ENCODE results near the gene TNFSF10. TPM values are rescaled to one million over a fixed set of nuclear protein-coding genes. Genes with fewer than 3 reads are reported as not detected.

TNFSF10 gene
- total and polyA plus RNA-seq, 9 of the 15 experiments (the other 6 are each of a cell fraction or from before 2014, with no cell fraction given), result 0.07 to 1.3 (median 0.27) TPM; not detected in 1

GRCh38 chr3:172530566-172530965, 7.3 kb upstream of the TNFSF10 start (continued):
- TF ChIP-seq SAFB2 (IDR thresholded peaks at IDR 0.05; ENCODE audit: borderline replicate concordance, low read depth, low read length, severe bottlenecking) (no peak), ZNF407 (IDR thresholded peaks at IDR 0.05; ENCODE audit: low read depth) (no peak), STAT5B (CRISPR knock-in tag; IDR thresholded peaks at IDR 0.05) (no peak), ZNF324 (CRISPR knock-in tag; IDR thresholded peaks at IDR 0.05) (no peak), ZNF561 (CRISPR knock-in tag; conservative IDR thresholded peaks at IDR 0.05) (no peak), ZBTB1 (CRISPR knock-in tag; IDR thresholded peaks at IDR 0.05; ENCODE audit: borderline replicate concordance, low read depth) (no peak), DDX20 (tag; IDR thresholded peaks at IDR 0.05; ENCODE audit: low read depth) (no peak), ZKSCAN3 (CRISPR knock-in tag; IDR thresholded peaks at IDR 0.05) (no peak), SNAPC5 (CRISPR knock-in tag; IDR thresholded peaks at IDR 0.05) (no peak), ZNF785 (CRISPR knock-in tag; IDR thresholded peaks at IDR 0.05) (no peak), FOXM1 (IDR thresholded peaks at IDR 0.05; ENCODE audit: low read depth) (peak; percentile 44; the same call in 1 of the 2 replicates), FOXM1 (CRISPR knock-in tag; IDR thresholded peaks at IDR 0.05; ENCODE audit: low read depth) (no peak), ZNF197 (CRISPR knock-in tag; IDR thresholded peaks at IDR 0.05; ENCODE audit: low read depth) (no peak), BCOR (IDR thresholded peaks at IDR 0.05) (no peak)
- TF ChIP-seq, protein P1, sequence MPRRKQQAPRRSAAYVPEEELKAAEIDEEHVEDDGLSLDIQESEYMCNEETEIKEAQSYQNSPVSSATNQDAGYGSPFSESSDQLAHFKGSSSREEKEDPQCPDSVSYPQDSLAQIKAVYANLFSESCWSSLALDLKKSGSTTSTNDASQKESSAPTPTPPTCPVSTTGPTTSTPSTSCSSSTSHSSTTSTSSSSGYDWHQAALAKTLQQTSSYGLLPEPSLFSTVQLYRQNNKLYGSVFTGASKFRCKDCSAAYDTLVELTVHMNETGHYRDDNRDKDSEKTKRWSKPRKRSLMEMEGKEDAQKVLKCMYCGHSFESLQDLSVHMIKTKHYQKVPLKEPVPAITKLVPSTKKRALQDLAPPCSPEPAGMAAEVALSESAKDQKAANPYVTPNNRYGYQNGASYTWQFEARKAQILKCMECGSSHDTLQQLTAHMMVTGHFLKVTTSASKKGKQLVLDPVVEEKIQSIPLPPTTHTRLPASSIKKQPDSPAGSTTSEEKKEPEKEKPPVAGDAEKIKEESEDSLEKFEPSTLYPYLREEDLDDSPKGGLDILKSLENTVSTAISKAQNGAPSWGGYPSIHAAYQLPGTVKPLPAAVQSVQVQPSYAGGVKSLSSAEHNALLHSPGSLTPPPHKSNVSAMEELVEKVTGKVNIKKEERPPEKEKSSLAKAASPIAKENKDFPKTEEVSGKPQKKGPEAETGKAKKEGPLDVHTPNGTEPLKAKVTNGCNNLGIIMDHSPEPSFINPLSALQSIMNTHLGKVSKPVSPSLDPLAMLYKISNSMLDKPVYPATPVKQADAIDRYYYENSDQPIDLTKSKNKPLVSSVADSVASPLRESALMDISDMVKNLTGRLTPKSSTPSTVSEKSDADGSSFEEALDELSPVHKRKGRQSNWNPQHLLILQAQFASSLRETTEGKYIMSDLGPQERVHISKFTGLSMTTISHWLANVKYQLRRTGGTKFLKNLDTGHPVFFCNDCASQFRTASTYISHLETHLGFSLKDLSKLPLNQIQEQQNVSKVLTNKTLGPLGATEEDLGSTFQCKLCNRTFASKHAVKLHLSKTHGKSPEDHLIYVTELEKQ (CRISPR knock-in tag; IDR thresholded peaks at IDR 0.05), result no peak
- TF ChIP-seq, protein P2, sequence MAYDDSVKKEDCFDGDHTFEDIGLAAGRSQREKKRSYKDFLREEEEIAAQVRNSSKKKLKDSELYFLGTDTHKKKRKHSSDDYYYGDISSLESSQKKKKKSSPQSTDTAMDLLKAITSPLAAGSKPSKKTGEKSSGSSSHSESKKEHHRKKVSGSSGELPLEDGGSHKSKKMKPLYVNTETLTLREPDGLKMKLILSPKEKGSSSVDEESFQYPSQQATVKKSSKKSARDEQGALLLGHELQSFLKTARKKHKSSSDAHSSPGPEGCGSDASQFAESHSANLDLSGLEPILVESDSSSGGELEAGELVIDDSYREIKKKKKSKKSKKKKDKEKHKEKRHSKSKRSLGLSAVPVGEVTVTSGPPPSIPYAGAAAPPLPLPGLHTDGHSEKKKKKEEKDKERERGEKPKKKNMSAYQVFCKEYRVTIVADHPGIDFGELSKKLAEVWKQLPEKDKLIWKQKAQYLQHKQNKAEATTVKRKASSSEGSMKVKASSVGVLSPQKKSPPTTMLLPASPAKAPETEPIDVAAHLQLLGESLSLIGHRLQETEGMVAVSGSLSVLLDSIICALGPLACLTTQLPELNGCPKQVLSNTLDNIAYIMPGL (CRISPR knock-in tag; IDR thresholded peaks at IDR 0.05), result no peak

All from K562 (cell line).